Heart left ventricle (tissue), 16 donors: ENCODE results near the gene HIVEP1. TPM values are rescaled to one million over a fixed set of nuclear protein-coding genes. Genes with fewer than 3 reads are reported as not detected.

ENCODE experiments used
- ATAC-seq, 4 donors: fragments of 200-7000 bp; cut with Tn5 transposase; one replicate each; pipeline ENCODE4 v1.9.1; 2020 to 2022; ENCODE audit warnings: moderate library complexity in 4 of 4, mild to moderate bottlenecking in 3 of 4, moderate number of reproducible peaks in 1 of 4
- DNase-seq, 5 donors: peaks; one replicate each; pipeline ENCODE4 v3.0.0-alpha.2; 2020
- H3K27ac ChIP-seq, 12 donors: fragments of 200-600 bp; sonication (generic) in 4 of 12; one replicate each; pipeline versions ENCODE4 v1.5.0 to v1.8.0; 2016 to 2022; ENCODE audit warnings: mild to moderate bottlenecking in 2 of 12
- H3K27me3 ChIP-seq, 9 donors: fragments of 200-600 bp; sonication (generic) in 2 of 9; one replicate each; pipeline versions ENCODE4 v1.5.1 to v1.8.0; 2016 to 2022; ENCODE audit warnings: mild to moderate bottlenecking in 3 of 9
- H3K36me3 ChIP-seq, 9 donors: fragments of 200-600 bp; sonication (generic) in 2 of 9; one replicate each; pipeline versions ENCODE4 v1.5.0 to v1.8.0; 2018 to 2022; ENCODE audit warnings: mild to moderate bottlenecking in 2 of 9
- H3K4me1 ChIP-seq, 12 donors: fragments of 200-600 bp; sonication (generic) in 4 of 12; one replicate each; pipeline versions ENCODE4 v1.5.0 to v1.8.0; 2016 to 2022; ENCODE audit warnings: mild to moderate bottlenecking in 3 of 12
- H3K4me3 ChIP-seq, 12 donors: fragments of 200-600 bp; sonication (generic) in 4 of 12; one replicate each; pipeline versions ENCODE4 v1.5.0 to v1.8.0; 2017 to 2022; ENCODE audit warnings: mild to moderate bottlenecking in 9 of 12, moderate library complexity in 4 of 12
- H3K9me3 ChIP-seq, 12 donors: fragments of 200-600 bp; sonication (generic) in 4 of 12; one replicate each; pipeline versions ENCODE4 v1.5.0 to v1.8.0; 2016 to 2022; ENCODE audit warnings: mild to moderate bottlenecking in 1 of 12
- POLR2A ChIP-seq, 2 donors: fragments of 450-650 bp; IDR thresholded peaks; one replicate each; pipeline ENCODE4 v1.6.1; 2017; ENCODE audit warnings: antibody characterized with exemption in 2 of 2, mild to moderate bottlenecking in 2 of 2, moderate library complexity in 2 of 2
- WGBS, 4 donors: extraction: QIAGEN DNeasy Blood & Tissue Kit in 2 of 4; methylation state at CpG; one replicate each; pipeline versions ENCODE4 v1.1.5 to v1.1.7; 2013 to 2018; 5-methylcytosine and 5-hydroxymethylcytosine counted together
- intact Hi-C, 10 donors: fragments of 100-400 bp; cut with DNase I; formaldehyde crosslinking; loops; one replicate each; pipeline versions ENCODE4 v1.11.1 to v1.14.2; 2022
- polyA plus RNA-seq, 2 donors: library from polyadenylated mRNA; stranded (reverse); fragments of 200-250 nt; gene quantifications; one replicate each; pipeline ENCODE4 v1.2.3, GENCODE V29; 2013
- total RNA-seq, 9 donors: library from RNA; depleted of rRNA in 2 of 9; stranded (reverse); fragments of >200 nt in 2 of 9; fragmentation: NEBNext Ultra II Directional in 3 of 9; extraction: Animal tissue kit (Norgen Biotek cat#: 25700) in 3 of 9; gene quantifications; one replicate each; pipeline versions ENCODE4 v1.1.0 to v1.2.4, GENCODE V29; 2016 to 2023
- TF ChIP-seq, protein P1 (sequence below), 12 donors: fragments of 200-600 bp; sonication (generic) in 4 of 12; IDR thresholded peaks; one replicate each; pipeline versions ENCODE4 v1.5.0 to v1.8.0; 2018 to 2022; ENCODE audit warnings: antibody characterized with exemption in 12 of 12, mild to moderate bottlenecking in 5 of 12
- donor health status: ischemic (EF 13 %, LVEDD 7.1; RV severe dilation, severe dysfunction).
- donor health status: healthy with polysubstance abuse.
- donor health status: DM: no; HTN: yes; CAD: no.
- donor health status: DM: no; HTN: no; CAD: no.
- donor health status: ischemic (EF 25% LVEDD 6.9; RV normal size, moderate dysfunction).
- donor health status: ischemic (EF 25% LVEDD 5.7; RV mildly dilated, moderate dysfunction).
- donor health status: healthy.
- donor health status: DM: yes; HTN: yes; CAD: no.
- donor health status: ischemic (EF 35%, LVEDD 5.7; RV mildly dilated, moderate dysfunction).
- donor health status: nonischemic (EF 11% LVEDD 7.7; RV severe dilation, severe dysfunction).
- donor health status: DM: yes; HTN: yes; CAD: no.
- donor health status: PGD.
- donor health status: ischemic (EF 29% LVEDD 5.4; RV normal size, mild dysfunction).
- donor health status: nonischemic (EF 23%, LVEDD 6.1; RV moderate dilation, normal function).

The HIVEP1 gene
- total and polyA plus RNA-seq, 11 donors = 3.5 to 22.8 (median 12.5) TPM

DNA sequence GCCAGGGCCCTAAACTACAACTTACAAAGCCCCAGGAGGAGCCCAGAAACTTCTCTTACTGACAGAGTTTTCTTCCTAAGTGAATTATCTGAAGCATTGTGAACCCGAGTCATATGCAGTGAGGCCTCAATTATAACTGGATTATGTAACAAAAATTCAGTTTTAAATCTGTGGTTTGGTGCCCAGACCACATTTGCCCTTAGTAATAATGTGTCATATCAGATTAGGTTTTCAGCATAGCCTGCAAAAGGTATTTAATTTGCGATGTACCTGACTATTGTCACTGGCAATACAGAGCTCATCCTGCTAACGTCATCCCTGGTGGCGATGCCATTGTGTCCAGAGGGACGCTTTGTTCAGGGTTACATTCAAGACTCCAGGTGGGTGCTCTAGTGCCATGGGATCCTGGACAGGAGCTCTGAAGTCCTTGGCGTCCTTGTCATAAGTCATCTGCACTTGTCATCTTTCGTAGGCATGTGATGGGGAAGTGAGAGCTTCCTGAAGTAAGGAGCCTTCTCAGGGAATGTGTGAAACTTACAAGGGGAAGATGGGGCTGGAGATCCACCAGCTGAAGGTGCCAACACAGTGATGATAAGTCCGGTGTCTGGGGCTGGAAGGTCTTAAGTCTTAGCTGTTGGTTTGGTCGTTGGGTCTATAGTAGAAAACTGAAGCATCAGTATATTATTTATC is 65.1 kb downstream of the HIVEP1 start:
- Histone ChIP-seq H3K36me3 (peaks cover 0 to 4% (median 0%) of the 10 kb centered on the region in 9 donors), H3K27ac (no peak overlapping the region), H3K27me3 (no peaks in the 10 kb centered on the region), H3K4me3 (no peak overlapping the region), H3K9me3 (no peaks in the 10 kb centered on the region), H3K4me1 (peaks cover 0 to 24% (median 0%) of the 10 kb centered on the region in 12 donors)
- intact Hi-C loops = loop anchor here in 4 of 10 donors (5.0 to 10.0 kb wide), 3 partner anchors 375 to 422 kb away; no protein-coding TSS in a partner anchor
- TF ChIP-seq, protein P1, sequence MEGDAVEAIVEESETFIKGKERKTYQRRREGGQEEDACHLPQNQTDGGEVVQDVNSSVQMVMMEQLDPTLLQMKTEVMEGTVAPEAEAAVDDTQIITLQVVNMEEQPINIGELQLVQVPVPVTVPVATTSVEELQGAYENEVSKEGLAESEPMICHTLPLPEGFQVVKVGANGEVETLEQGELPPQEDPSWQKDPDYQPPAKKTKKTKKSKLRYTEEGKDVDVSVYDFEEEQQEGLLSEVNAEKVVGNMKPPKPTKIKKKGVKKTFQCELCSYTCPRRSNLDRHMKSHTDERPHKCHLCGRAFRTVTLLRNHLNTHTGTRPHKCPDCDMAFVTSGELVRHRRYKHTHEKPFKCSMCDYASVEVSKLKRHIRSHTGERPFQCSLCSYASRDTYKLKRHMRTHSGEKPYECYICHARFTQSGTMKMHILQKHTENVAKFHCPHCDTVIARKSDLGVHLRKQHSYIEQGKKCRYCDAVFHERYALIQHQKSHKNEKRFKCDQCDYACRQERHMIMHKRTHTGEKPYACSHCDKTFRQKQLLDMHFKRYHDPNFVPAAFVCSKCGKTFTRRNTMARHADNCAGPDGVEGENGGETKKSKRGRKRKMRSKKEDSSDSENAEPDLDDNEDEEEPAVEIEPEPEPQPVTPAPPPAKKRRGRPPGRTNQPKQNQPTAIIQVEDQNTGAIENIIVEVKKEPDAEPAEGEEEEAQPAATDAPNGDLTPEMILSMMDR (IDR thresholded peaks at IDR 0.05) = no peak
- TF ChIP-seq POLR2A (IDR thresholded peaks at IDR 0.05) = no peak
- DNase-seq (no peak), ATAC-seq (no peak)
- WGBS, 4 donors = 78 to 94% (median 90%) methylated on average over 9 of the region's 9 CpGs

DNA sequence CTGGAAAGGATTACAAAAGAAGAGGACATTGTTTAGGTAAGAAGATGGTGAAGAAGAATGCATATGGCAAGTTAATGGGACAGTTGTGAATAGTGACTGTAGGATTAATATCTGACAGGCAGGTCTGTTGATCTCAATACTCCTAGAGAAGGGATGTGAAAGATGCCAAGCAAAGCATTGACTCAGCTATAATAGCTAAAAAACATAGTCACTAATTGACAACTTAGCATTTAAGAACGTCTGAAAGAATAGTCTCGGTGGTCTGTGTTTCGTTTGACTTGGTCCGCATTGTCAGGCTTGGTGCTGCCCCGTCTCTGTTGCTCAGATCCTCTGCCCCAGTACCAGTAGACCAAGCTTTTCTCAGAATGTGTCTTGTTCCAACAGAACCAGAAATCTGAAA is 65.9 kb downstream of the HIVEP1 start:
- WGBS, 4 donors = 90 to 95% (median 92%) methylated on average over 5 of the region's 5 CpGs
- peaks cover 0 to 24% (median 0%) of the 10 kb centered on the region in 12 donors for H3K4me1 ChIP-seq
- ATAC-seq (no peak), DNase-seq (no peak)
- peaks cover 0 to 4% (median 0%) of the 10 kb centered on the region in 9 donors for H3K36me3 ChIP-seq
- no peak overlapping the region for H3K4me3 ChIP-seq
- TF ChIP-seq, protein P1 (IDR thresholded peaks at IDR 0.05) = no peak
- TF ChIP-seq POLR2A (IDR thresholded peaks at IDR 0.05) = no peak
- no peaks in the 10 kb centered on the region for H3K9me3 ChIP-seq
- no peak overlapping the region for H3K27ac ChIP-seq
- no peaks in the 10 kb centered on the region for H3K27me3 ChIP-seq
- intact Hi-C loops = loop anchor here in 4 of 10 donors (5.0 to 10.0 kb wide), 3 partner anchors 376 to 423 kb away; no protein-coding TSS in a partner anchor

DNA sequence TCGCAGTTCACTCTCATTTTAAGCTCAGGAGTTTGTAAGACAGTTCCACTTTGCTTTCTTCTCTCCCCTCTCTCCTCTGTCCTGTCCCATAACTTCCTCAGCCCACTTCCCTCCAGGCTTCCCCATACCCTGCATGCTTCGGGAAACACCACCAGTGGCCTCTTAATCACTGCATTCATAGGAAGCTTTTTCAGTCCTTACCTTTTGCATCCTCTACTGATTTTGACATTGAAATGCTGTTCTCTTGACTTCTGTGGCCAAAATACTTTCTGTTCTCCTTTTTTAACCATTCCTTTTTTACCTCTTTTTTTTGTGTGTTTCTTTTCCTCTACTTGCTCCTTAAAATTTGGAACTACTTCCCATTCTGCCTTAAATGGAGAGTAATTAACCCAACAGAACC is 69.7 kb downstream of the HIVEP1 start:
- no peaks in the 10 kb centered on the region for H3K9me3 ChIP-seq
- H3K4me3 ChIP-seq = no peak overlapping the region
- peaks cover 0 to 27% (median 10%) of the 10 kb centered on the region in 12 donors for H3K4me1 ChIP-seq
- no peaks in the 10 kb centered on the region for H3K27me3 ChIP-seq
- no peak for TF ChIP-seq POLR2A (IDR thresholded peaks at IDR 0.05)
- TF ChIP-seq, protein P1 (IDR thresholded peaks at IDR 0.05) = no peak
- DNase-seq (no peak), ATAC-seq (peak in 1 of 4 donors; percentile 42)
- H3K27ac ChIP-seq = no peak overlapping the region
- peaks cover 0 to 4% (median 0%) of the 10 kb centered on the region in 9 donors for H3K36me3 ChIP-seq
- 43 to 84% (median 68%) methylated on average over 2 of the region's 2 CpGs for WGBS, 4 donors
- intact Hi-C loops = loop anchor here in 1 of 10 donors (10.0 kb wide), 1 partner anchor 397 kb away; no protein-coding TSS in a partner anchor

DNA sequence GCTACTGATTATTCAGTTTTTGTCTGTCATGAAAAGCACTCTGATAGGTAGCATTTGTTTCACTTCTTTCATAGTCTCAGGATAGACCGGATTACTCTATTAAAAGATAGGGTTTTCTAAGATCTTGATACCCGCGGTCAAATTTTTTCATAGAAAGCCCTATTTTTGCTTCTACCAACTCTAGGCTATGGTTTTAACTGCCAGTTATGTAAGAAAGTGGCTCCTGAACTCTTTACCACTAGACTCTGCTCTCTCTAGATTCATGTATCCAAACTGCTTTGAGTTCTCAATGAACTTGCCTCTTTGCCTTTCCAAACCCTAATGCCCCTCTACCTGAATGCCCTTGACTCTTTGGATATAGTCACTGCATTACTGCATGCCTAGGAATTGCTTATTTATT is 70.3 kb downstream of the HIVEP1 start:
- peaks cover 0 to 2% (median 0%) of the 10 kb centered on the region in 9 donors for H3K36me3 ChIP-seq
- ATAC-seq (no peak), DNase-seq (no peak)
- intact Hi-C loops = loop anchor here in 1 of 10 donors (10.0 kb wide), 1 partner anchor 398 kb away; no protein-coding TSS in a partner anchor
- H3K9me3 ChIP-seq = no peaks in the 10 kb centered on the region
- peaks cover 0 to 27% (median 10%) of the 10 kb centered on the region in 12 donors for H3K4me1 ChIP-seq
- H3K27ac ChIP-seq = no peak overlapping the region
- H3K27me3 ChIP-seq = no peaks in the 10 kb centered on the region
- no peak overlapping the region for H3K4me3 ChIP-seq
- WGBS, 4 donors = 98% methylated on average over 3 of the region's 3 CpGs
- no peak for TF ChIP-seq POLR2A (IDR thresholded peaks at IDR 0.05)
- TF ChIP-seq, protein P1 (IDR thresholded peaks at IDR 0.05) = no peak
